ENCODE measurements around the gene CFAP43. TPM values are rescaled to one million over a fixed set of nuclear protein-coding genes. Genes with fewer than 3 reads are reported as not detected.

CFAP43 gene
- total RNA-seq, 1 donor from 2014 or later: not detected

- Histone ChIP-seq H3K36me3 (peaks cover 14% of the 10 kb centered on the region), H3K27me3 (ENCODE audit: low read depth) (no peaks in the 10 kb centered on the region), H3K4me1 (peaks cover 27% of the 10 kb centered on the region), H3K9me3 (replicated peaks) (no peaks in the 10 kb centered on the region), H3K4me3 (peak overlapping the region; percentile 77), H3K27ac (replicated peaks) (peak overlapping the region; percentile 98)
- peak; percentile 89 for DNase-seq
- intact Hi-C loops (cut with micrococcal nuclease): loop anchor here (10.0 kb wide), 1 partner anchor 236 kb away; no protein-coding TSS in a partner anchor
- TF ChIP-seq CTCF (IDR thresholded peaks at IDR 0.05; ENCODE audit: borderline replicate concordance): no peak
Measured at GRCh38 chr10:104120903-104121484, 111.2 kb downstream of the CFAP43 start.

- TF ChIP-seq CTCF (IDR thresholded peaks at IDR 0.05; ENCODE audit: borderline replicate concordance): no peak
- H3K27ac ChIP-seq (replicated peaks): peak overlapping the region; percentile 98
- H3K27me3 ChIP-seq (ENCODE audit: low read depth): no peaks in the 10 kb centered on the region
- peaks cover 27% of the 10 kb centered on the region for H3K4me1 ChIP-seq
- H3K9me3 ChIP-seq (replicated peaks): no peaks in the 10 kb centered on the region
- H3K4me3 ChIP-seq: peak overlapping the region; percentile 77
- intact Hi-C loops (cut with micrococcal nuclease): loop anchor here (10.0 kb wide), 1 partner anchor 236 kb away; no protein-coding TSS in a partner anchor
- H3K36me3 ChIP-seq: peaks cover 9% of the 10 kb centered on the region
- DNase-seq: no peak
Measured at GRCh38 chr10:104120512-104120902, 111.7 kb downstream of the CFAP43 start.

GRCh38 chr10:104119996-104120395 lies 112.2 kb downstream of the CFAP43 start:
- Histone ChIP-seq H3K9me3 (replicated peaks) (no peaks in the 10 kb centered on the region), H3K4me1 (peaks cover 27% of the 10 kb centered on the region), H3K36me3 (peaks cover 4% of the 10 kb centered on the region), H3K27ac (replicated peaks) (peak overlapping the region; percentile 98), H3K4me3 (no peak overlapping the region), H3K27me3 (ENCODE audit: low read depth) (no peaks in the 10 kb centered on the region)
- intact Hi-C loops (cut with micrococcal nuclease): loop anchor here (10.0 kb wide), 1 partner anchor 235 kb away; no protein-coding TSS in a partner anchor
- no peak for TF ChIP-seq CTCF (IDR thresholded peaks at IDR 0.05; ENCODE audit: borderline replicate concordance)
- DNase-seq: no peak

GRCh38 chr10:104117839-104118323 lies 114.3 kb downstream of the CFAP43 start:
- H3K4me1 ChIP-seq: peaks cover 23% of the 10 kb centered on the region
- no peak for DNase-seq
- H3K27me3 ChIP-seq (ENCODE audit: low read depth): no peaks in the 10 kb centered on the region
- TF ChIP-seq CTCF (IDR thresholded peaks at IDR 0.05; ENCODE audit: borderline replicate concordance): no peak
- H3K36me3 ChIP-seq: no peaks in the 10 kb centered on the region
- no peak overlapping the region for H3K27ac ChIP-seq (replicated peaks)
- intact Hi-C loops (cut with micrococcal nuclease): no loop called here
- H3K4me3 ChIP-seq: no peak overlapping the region
- no peaks in the 10 kb centered on the region for H3K9me3 ChIP-seq (replicated peaks)

- Histone ChIP-seq H3K27me3 (ENCODE audit: low read depth) (no peaks in the 10 kb centered on the region), H3K36me3 (no peaks in the 10 kb centered on the region), H3K9me3 (replicated peaks) (no peaks in the 10 kb centered on the region), H3K4me3 (no peak overlapping the region), H3K4me1 (no peaks in the 10 kb centered on the region), H3K27ac (replicated peaks) (no peak overlapping the region)
- DNase-seq: no peak
- intact Hi-C loops (cut with micrococcal nuclease): no loop called here
- no peak for TF ChIP-seq CTCF (IDR thresholded peaks at IDR 0.05; ENCODE audit: borderline replicate concordance)
Measured at GRCh38 chr10:104113376-104113956, 118.7 kb downstream of the CFAP43 start.

Data from left ventricle myocardium inferior (tissue), 1 donor.